CMK (cell line): ENCODE results near the gene CRADD.

Source experiments
- DNase-seq: peaks from one replicate; pipeline ENCODE4 v3.0.0-alpha.2; 2010; ENCODE audit warnings: low read depth

The CRADD gene

DNA sequence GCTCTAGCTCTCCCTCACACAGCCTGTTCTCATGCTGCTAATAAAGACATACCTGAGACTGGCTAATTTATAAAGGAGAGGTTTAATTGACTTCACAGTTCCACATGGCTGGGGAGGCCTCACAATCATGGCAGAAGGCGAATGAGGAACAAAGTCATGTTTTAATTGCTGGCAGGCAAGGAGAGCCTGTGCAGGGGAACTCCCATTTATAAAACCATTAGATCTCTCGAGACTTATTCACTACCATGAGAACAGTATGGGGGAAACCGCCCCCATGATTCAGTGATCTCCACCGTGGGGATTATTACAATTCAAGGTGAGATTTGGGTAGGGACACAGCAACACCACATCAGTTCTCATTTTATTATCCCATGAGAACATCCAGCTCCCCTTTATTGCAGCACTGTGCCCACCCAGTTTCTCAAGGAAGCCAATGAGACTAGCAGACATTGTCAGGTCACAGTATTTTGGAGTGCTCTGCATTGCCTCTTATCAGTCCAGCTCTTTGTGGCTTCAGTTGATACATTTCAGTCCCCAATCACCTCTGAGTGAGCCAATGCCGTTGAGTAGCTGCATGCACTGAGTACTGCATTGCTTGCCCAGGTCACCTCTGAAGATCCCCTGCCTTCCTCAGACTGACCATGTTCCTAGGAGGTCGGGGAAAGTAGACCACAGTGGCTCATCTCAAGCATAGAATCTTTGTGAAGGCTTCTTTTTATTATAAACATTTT is 131.2 kb downstream of the CRADD start:
- DNase-seq: no peak

DNA sequence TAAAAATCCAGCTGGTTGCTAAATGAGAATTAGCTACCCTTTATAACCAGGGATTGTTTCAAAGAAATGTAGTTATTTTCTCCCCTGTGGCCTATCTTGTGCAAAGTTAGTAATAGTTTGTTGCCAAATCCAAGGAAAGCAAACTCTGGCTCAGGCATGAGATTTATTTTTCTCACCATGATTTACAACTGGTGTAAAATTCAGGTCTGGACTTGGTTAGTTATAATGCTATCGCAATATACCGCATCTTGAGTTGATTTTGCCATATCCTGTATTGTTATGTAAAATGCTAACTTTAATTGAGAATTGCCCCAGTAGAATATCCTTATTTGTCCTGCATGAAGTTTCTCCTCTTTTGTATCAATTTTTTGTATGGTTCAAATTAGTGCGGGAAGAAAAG is 135.5 kb downstream of the CRADD start:
- no peak for DNase-seq

DNA sequence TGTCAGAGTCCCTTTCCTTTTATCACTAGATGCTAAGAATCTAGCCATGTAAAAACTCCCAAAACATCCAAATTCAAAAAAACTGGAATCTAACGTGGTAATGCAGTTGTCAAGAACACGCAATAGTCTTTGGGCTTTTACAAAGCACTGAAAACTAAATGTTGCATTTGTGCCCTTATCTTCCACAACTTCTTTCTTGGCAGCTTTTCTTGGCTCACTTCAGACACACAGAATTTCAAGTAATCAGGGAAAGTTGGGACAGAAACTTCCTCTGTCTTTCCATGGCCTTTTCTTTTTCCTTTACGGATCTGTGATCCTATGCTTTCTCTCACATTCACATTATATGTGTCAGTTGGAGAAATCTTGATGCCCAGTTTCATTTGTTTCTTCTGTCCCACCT is 136.0 kb downstream of the CRADD start:
- DNase-seq: no peak

DNA sequence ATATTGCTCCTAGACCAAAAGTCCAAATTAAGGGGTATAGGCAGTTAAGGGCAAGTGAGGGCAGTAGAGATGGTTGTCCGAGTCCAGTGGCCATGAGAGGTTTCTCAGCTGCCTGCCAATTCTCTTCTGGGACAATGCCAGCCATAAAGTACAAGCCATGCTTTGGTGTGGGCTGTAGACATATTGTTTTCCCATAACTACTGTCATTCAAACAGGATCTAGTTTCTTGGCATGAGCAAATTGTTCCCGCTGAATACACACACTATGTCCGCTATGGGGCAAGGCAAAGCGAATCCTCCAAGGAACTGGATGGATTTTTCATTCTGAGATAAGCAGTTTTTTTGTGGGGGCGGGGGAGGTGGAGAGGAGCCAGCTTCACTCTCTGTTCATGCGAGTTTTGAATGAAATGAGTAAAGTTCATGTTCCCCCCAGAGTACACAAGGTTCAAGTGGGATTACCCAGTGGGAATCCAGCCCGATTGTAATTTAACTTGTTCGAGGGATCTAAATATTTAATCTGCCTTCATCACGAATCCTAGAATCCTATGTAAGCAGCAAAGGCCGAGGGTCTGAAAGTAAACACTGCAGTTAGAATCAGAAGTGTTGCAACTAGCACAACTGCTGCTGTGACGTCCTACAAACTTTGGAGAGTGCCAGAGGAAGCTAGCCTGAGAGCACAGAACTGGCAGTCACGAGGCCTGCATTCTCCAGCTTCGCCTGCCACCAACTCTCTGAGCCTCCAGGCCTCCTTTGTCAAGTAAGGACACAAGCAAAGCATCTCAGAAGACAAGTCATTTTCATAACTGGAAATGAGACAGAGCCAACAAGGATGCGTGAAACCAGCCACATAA is 137.0 kb downstream of the CRADD start:
- no peak for DNase-seq

DNA sequence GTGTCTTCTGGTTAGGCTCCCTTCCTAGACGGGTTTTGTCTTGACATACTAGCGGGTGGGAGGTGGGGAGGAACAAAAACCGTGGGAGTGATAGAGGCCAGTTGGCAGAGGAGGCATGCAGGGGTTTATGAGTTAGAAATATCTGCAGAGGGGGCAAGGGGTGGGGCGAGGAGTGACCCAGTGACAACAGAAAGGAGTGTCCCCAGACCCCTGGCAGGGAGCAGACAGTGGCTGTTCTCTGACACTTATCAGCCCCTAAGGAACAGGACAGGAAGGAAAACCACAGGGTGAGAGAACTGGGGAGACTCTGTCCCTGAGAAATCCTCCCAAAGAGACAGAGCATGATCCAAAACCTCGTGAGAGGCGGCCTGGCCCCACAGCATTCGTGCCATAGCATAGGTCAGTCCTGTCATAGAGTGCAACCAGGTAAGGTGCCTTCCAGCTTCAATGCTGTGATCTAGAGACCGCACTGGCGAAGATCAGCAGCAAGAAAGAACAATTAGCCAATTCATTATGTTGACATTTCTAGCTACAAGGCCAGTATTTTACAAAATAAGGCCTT is 141.4 kb downstream of the CRADD start:
- peak; percentile 45 for DNase-seq

DNA sequence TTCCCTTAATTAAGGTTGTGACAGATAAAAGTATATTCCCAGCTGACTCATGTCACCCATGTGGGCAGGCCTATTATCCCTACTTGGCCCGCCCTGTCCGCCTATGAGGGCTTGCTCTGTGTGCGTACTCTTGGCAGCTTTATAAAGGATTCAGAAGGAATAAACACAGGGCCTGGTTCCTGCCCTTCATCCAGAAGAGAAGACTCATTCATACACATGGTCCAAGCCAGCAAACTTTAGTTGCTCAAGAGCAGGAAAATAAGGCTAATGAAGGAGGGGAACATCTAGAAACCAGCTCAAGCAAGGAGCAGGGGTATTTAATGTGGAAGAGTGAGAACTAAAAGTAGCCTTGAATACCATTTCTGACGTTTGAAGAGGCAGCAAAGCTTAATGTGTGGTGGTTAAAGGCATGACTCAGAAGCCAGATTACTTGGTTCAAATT is 141.9 kb downstream of the CRADD start:
- no peak for DNase-seq

DNA sequence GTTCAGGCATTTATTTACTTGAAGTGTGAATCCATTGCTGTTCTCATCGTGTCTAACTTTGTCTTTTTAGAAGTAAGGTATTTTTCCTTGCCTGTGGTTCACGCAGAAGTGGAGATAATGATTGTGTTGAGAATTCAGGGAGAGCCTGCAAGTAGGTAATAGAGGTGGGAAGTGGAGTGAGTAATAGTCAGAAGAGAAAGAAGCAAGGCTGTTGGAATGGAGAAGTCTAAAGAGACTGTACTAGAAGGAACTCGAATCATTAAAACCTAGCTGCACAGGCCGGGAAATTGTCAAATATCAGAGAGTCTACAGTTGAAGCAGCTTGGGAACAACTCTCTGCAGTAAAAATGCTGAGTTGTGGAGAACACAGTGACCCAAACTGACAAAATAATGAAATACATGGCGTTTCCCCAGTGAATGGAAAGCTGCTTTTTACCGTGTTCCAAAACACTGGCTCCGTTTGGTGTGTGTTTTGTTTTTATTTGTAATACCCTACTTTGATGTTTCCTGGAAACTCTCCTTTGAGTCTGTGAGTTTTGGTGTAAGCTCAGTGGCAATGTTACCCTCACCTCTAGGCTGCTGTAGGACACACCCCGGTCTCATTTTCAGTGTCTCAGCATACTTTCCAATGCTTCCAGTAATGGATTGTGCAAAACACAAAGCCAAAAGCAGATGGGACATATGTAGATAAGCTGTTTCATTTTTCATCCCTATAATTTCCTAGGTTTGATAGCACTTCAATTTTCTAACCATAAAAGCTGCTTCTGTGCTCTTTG is 146.6 kb downstream of the CRADD start:
- DNase-seq: no peak

DNA sequence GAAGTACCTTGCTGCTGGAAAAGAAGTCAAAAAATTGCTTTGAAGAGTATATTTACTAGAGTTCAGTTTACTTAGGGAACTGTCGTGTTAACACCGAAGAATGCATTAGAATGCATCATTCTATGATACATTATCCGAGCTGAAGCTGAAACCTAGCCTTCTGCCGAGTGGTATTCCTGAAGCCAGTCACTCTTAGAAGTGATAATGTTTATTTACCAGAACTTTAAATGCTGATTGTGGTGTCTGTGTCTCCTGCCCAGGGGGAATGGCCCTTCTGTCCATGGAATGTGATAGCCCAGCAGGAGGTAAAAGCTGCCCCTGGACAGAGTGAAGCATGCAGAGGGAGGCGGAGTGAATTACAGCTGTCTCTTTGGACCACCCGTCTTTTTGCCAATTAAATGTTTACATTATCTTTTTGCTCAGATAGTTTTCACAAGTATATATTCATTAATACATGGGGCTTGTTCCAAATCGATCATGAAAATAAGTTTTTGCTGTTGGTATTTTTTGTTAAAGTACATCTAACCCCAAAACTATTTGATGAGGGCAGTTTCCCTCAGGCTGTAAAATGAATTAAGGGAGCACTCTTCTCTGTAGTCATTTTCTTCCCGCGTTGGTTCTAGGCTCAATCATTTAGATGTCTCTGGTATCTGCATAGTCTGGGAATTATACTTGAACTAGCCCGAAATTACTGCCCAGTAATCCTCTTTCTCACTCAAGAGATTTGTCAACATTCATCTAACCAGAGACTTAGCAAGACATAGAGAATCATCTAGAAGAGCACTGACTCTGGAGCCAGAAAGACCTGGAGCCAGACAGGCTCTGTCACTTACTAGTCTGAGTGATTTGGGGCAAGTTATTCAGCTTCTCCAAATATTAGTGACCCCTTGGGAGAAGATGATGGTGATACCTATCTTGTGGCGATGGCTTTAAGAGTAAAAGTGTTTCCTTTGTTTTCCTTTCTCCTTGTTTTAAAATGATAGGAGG is 147.6 kb downstream of the CRADD start:
- no peak for DNase-seq

DNA sequence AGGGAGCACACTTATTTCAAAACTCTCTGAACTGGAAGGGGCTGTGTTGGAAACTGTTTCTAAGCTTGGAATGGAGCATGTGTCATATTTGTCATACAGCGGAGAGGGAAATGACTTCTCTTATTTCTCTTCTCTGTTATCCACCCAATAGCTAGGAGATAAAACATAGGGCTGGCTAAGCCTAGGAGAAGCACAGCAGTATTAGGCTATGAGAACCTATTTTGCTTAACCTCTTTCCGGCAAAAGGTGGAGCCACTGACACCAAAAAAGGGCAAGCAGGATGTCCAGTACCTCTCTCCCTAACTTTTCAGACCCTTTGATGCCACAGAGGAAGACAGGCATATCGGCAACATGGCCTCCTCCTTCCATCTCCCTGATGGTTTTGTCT is 148.3 kb downstream of the CRADD start:
- DNase-seq: no peak

DNA sequence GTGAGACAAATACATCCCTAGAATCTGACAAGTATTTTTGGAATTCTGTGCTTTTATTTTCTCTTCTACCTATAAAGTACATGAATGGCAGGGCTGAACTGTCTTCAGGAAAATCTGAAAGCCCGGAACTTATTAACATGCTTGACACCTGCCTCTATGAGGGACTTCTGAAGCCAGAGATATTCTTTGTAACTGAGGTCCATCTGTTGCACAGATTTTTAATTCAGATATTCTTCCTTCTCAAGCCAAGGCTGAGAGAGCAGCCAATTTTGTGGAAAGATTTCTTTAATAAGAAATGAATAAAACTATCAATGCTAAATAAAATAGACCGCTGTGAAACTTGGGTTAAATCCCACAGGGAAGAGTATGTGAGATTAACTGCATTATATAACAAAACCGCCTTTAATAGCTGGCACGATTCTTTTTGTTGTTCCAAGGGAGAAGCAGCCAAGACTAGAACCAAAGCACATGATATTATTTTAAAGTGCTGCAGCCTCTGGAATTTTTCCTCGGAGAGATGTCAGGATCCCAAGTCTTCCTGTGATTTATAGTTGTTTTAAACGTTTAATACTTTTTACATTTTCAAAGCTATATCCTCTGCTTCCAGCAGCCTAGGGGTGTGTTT is 148.9 kb downstream of the CRADD start:
- no peak for DNase-seq

DNA sequence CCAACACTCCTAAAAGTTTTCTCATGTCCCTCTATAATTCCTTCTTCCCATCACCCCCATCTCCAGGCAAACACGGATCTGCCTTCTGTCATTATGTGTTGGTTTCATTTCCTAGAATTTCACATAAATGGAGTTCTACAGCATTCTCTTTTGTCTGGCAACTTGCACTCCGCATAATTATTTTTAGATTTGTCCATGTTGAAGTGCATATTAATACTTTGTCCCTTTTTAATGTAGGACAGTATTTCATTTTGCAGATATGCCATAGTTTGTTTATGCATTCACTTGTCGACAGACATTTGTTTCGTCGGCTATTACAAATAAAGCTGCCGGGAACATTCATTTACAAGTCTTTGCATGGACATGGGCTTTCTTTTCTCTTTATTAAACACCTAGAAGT is 150.0 kb downstream of the CRADD start:
- DNase-seq: no peak

DNA sequence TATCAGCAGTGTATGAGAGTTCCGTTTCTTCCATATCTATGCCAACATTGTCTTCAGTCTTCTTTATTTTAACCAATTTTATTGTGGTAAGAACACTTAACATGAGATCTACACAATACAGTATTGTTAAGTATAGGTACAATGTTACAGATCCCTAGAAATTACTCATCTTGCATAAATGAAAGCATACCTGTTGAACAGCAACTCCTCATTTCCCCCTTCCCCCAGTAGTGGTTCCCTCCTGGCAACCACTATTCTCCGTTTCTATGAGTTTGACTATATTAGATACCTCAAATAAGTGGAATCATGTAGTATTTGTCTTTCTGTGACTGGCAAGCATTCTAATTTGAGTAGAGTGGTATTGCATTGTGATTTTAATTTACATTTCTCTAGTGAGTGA is 150.5 kb downstream of the CRADD start:
- DNase-seq: no peak

DNA sequence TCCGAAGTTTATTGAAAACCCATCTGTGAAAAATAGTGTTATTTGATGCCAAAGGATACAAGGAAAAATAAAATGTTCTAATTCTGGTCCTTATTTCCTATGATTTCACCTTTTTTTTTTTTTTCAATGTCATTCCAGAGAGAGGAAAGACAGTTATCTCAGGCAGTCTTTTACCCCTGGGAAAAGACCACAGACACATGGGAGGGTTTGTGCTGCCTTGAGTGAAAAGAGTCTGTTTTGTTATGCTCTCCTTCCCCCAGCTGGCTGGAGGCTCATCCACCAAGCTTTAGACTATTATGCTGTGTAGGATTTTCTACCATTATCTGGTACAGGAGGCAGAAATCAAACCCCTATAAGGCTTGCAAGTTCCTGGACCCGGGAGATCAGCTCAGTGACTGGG is 151.8 kb downstream of the CRADD start:
- DNase-seq: no peak

DNA sequence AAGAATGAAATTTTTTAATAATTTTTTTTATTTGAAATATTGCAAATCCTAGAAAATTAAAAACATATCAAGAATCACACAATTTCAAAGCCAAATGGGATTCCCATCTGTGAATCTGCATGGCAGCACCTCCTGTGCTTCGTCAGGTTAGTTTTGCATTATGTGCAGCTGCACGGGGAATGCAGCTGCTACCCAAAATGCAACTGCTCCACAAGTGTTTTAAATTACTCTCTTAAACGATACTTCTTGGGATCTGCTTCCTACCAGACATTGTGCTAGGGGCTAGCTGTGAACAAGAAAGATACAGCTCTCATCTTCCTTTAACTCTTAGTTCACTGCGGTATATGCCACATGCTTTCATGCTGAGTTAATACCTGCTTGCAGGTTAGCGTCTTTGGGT is 154.2 kb downstream of the CRADD start:
- DNase-seq: no peak

DNA sequence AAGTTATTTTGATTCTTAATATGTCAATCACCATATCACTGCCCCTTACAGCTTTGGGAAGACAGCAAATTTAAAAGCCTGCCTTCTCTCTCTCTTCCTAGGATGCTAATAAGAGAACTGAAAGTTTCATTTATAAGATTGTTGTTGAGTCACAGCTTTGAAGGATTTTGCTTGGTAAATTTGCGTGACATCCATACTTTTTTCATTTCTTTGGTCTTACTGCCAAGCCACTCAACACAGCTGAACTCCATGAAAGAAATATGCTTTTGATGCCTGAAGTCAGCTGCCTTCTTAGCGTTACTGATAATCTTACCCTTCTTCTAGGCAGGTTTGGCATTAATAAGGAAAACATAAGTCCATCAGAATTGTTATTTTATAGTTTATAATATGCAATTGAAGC is 155.0 kb downstream of the CRADD start:
- DNase-seq: no peak

DNA sequence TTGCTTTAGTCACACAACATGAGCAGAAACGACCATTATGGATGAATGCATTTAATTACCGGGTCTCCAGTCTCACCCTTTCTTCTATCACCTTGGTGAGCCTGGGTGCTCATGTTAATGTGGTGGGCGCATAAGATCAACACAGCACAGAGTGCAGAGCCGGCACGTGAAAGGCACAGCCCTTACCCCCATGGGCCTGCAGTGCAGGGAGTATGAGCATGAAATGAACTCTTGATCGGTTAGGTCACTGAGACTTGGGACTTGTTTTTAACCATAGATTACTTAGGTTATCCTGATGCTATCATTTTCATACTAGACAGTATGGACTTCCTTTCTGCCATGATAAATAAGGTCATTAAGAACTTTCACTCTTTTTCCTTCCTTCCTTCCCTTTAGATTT is 156.8 kb downstream of the CRADD start:
- no peak for DNase-seq

DNA sequence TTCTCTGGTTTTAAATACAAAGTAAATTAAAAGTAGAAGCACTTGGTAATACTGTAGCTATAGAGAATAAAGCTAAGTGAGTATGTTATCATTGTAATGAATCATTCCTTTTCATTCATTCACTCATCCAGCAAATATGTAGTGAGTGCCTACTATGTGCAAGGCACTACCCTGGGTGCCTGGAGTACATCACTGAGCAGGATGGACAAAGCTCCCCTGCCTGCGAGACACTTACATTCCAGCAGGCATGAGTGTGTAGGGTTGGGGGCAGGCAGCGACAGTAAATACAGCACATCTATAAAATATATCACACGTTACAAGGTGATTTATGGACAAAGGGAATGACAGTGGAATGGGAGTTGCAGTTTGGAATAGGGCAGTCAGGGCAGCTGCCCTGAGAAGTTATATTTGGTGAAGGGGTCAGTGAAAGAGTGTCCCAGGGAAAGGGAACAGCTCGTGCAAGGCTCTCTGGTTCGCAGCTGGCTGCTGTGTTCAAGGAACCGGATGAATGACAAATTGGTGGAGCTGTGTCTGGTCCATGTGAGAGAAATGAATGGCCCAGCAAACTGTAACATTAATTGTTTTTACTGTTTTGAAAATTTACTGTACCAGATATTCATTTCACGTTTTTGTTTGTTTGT is 159.6 kb downstream of the CRADD start:
- DNase-seq: no peak

DNA sequence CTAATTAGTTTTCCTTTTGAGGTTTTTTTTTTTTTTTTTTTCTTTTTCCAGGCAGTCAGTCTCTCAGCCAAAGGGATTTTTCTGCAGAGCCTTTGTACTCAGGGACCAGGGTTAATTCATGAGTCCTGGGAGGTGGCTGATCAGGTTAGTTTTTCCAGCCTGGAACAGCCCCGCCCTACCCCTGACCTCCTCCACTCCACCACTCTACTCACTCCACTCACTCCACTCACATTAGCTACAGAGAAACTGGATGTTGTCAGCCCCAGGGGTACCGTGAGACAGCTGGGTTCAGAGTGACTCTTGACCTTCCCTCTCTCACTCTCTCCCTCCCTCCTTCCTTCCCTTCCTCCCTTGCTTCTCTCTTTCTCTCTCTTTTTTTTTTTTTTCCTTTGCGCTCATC is 161.0 kb downstream of the CRADD start:
- no peak for DNase-seq

DNA sequence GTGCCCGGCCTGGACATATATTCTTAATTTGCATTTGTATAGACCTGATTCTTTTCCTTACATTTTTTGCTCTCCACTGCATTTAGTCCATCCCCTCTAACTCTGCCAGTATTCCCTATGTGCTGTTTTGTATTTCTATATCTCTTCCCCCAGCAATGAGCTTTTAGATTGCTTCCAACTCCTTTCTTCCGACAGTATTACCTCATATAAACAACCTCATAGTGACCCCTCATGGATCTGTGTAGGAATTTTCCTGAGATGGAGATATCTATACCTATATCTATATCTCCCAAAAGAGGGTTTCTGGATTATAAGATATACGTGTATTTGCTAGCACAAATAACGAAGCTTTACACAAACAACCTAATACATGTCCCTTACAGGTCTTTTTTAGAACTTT is 161.9 kb downstream of the CRADD start:
- DNase-seq: no peak

DNA sequence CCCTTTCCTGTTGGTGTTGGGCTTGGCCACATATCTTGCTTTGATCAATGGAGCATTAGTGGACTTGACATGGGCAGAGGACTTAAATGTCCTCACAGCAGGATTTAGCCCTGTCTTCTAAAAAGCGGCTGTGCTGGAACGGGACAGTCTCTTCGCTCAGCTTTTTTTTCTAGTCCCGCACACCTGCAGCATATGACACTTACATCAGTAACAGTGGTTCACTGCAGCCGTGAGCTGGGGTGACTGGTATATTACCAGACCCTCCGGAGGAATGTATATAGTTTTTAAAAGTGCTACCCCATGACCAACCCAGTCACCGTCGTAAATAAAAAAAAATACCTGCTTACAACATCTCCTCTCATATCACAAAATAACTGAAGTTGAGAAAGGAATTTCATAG is 164.5 kb downstream of the CRADD start:
- DNase-seq: no peak
